CD14-positive monocyte (primary cell): ENCODE data around the gene PCF11. TPM values are rescaled to one million over a fixed set of nuclear protein-coding genes. Genes with fewer than 3 reads are reported as not detected.
A peak's percentile ranks its signal among the peaks of the same experiment; 100 is the strongest.

ENCODE experiments used
- DNase-seq, 3 donors: peaks; one replicate each; pipeline ENCODE4 v3.0.0-alpha.2; 2011 to 2022
- H2AFZ ChIP-seq: 2 replicates; pipeline ENCODE4 v1.6.0; 2012; ENCODE audit warnings: mild to moderate bottlenecking, low read depth, low read length, inconsistent platforms; ENCODE audit not compliant: insufficient read depth, poor library complexity, severe bottlenecking
- H3K27ac ChIP-seq, 2 donors: 1 replicate in 1 of 2; 2 replicates in 1 of 2; pipeline ENCODE4 v1.5.1; 2012 to 2013; ENCODE audit warnings: low read length in 2 of 2, control low read depth in 1 of 2, inconsistent platforms in 1 of 2, low read depth in 1 of 2, mild to moderate bottlenecking in 1 of 2
- H3K27me3 ChIP-seq, 2 donors: one replicate each; pipeline versions ENCODE4 v1.6.0 to v1.6.1; 2011 to 2013; ENCODE audit warnings: low read length in 2 of 2; ENCODE audit not compliant: control insufficient read depth in 2 of 2, insufficient read depth in 2 of 2
- H3K36me3 ChIP-seq, 2 donors: replicated peaks in 1 of 2; 1 replicate in 1 of 2; 2 replicates in 1 of 2; pipeline versions ENCODE4 v1.5.1 to v1.6.1; 2012 to 2013; ENCODE audit warnings: low read length in 2 of 2, control low read depth in 1 of 2, inconsistent platforms in 1 of 2, mild to moderate bottlenecking in 1 of 2; ENCODE audit not compliant: insufficient read depth in 2 of 2, control insufficient read depth in 1 of 2
- H3K4me1 ChIP-seq, 2 donors: 1 replicate in 1 of 2; 2 replicates in 1 of 2; pipeline versions ENCODE4 v1.5.1 to v1.6.1; 2012 to 2013; ENCODE audit warnings: low read length in 2 of 2, control low read depth in 1 of 2, inconsistent platforms in 1 of 2, mild to moderate bottlenecking in 1 of 2, moderate library complexity in 1 of 2; ENCODE audit not compliant: insufficient read depth in 2 of 2, control insufficient read depth in 1 of 2
- H3K4me2 ChIP-seq: replicated peaks from 2 replicates; pipeline ENCODE3; 2012; ENCODE audit warnings: low read length, moderate library complexity, mild to moderate bottlenecking; ENCODE audit not compliant: poor library complexity, severe bottlenecking; ENCODE audit errors: extremely low read depth
- H3K4me3 ChIP-seq, 3 experiments: fragments of 200-600 bp in 1 of 3; sonication (generic) in 1 of 3; replicated peaks in 1 of 3; 1 replicate in 2 of 3; 2 replicates in 1 of 3; pipeline ENCODE4 v1.5.1; 2011 to 2013; ENCODE audit warnings: low read length in 3 of 3, mild to moderate bottlenecking in 3 of 3, control low read depth in 2 of 3, low read depth in 2 of 3, inconsistent platforms in 1 of 3, moderate library complexity in 1 of 3
- H3K79me2 ChIP-seq: 2 replicates; pipeline ENCODE4 v1.6.0; 2012; ENCODE audit warnings: mild to moderate bottlenecking, control low read depth, inconsistent platforms, low read length, moderate library complexity; ENCODE audit not compliant: insufficient read depth
- H3K9ac ChIP-seq: 2 replicates; pipeline ENCODE4 v1.6.0; 2017; ENCODE audit warnings: low read length, mild to moderate bottlenecking; ENCODE audit not compliant: insufficient read depth, poor library complexity, severe bottlenecking
- H3K9me3 ChIP-seq, 2 donors: replicated peaks in 1 of 2; 1 replicate in 1 of 2; 2 replicates in 1 of 2; pipeline versions ENCODE4 v1.5.1 to v1.6.1; 2012 to 2013; ENCODE audit warnings: low read length in 2 of 2, control low read depth in 1 of 2; ENCODE audit not compliant: control insufficient read depth in 1 of 2, insufficient read depth in 1 of 2
- H4K20me1 ChIP-seq: 2 replicates; pipeline ENCODE4 v1.6.0; 2012; ENCODE audit warnings: mild to moderate bottlenecking, low read length, control low read depth, moderate library complexity; ENCODE audit not compliant: insufficient read depth
- H3K27ac Mint-ChIP-seq, 7 donors: one replicate each; pipeline ENCODE4 v1.8.0; 2020; ENCODE audit warnings: mild to moderate bottlenecking in 7 of 7, mixed read lengths in 7 of 7, moderate library complexity in 6 of 7, inconsistent platforms in 2 of 7
- H3K27me3 Mint-ChIP-seq, 3 donors: one replicate each; pipeline ENCODE4 v1.8.0; 2021 to 2022; ENCODE audit warnings: low read depth in 3 of 3, mild to moderate bottlenecking in 3 of 3, mixed read lengths in 3 of 3, moderate library complexity in 3 of 3, inconsistent platforms in 1 of 3
- H3K36me3 Mint-ChIP-seq, 2 donors: one replicate each; pipeline ENCODE4 v1.8.0; 2020; ENCODE audit warnings: mixed read lengths in 2 of 2, inconsistent platforms in 1 of 2, mild to moderate bottlenecking in 1 of 2
- H3K4me1 Mint-ChIP-seq: one replicate; pipeline ENCODE4 v1.8.0; 2020; ENCODE audit warnings: mild to moderate bottlenecking, mixed read lengths
- H3K4me3 Mint-ChIP-seq, 2 donors: one replicate each; pipeline ENCODE4 v1.8.0; 2020; ENCODE audit warnings: mild to moderate bottlenecking in 2 of 2, mixed read lengths in 2 of 2, moderate library complexity in 1 of 2
- H3K9me3 Mint-ChIP-seq, 7 donors: one replicate each; pipeline ENCODE4 v1.8.0; 2020 to 2022; ENCODE audit warnings: mixed read lengths in 7 of 7, mild to moderate bottlenecking in 6 of 7, moderate library complexity in 6 of 7, inconsistent platforms in 2 of 7
- CTCF ChIP-seq: fragments of 200-600 bp; IDR thresholded peaks from one replicate; pipeline ENCODE4 v1.8.0; 2022; ENCODE audit warnings: antibody characterized with exemption, mild to moderate bottlenecking
- WGBS: methylation state at CpG from one replicate; pipeline ENCODE4 v1.1.5; 2013; ENCODE audit warnings: missing lambda C conversion rate; ENCODE audit not compliant: insufficient coverage; 5-methylcytosine and 5-hydroxymethylcytosine counted together
- intact Hi-C, 2 donors: fragments of 100-400 bp; cut with micrococcal nuclease; formaldehyde crosslinking; loops; one replicate each; pipeline versions ENCODE4 v1.15.0 to v1.15.1; 2023
- polyA plus RNA-seq, 3 donors: library from polyadenylated mRNA; depleted of rRNA in 1 of 3; unstranded in 2 of 3; stranded (reverse) in 1 of 3; fragments of 300-500 nt in 2 of 3; fragments of >200 nt in 1 of 3; fragmentation: Illumina TruSeq in 2 of 3; gene quantifications; 1 replicate in 2 of 3; 2 replicates in 1 of 3; pipeline ENCODE4 v1.2.3, GENCODE V29; 2012 to 2021

PCF11 gene
- polyA plus RNA-seq, 3 donors, result 8.3 to 78.1 (median 15.7) TPM

GRCh38 chr11:83159902-83160865 is 3.3 kb downstream of the PCF11 start:
- H3K4me2 ChIP-seq, result peak overlapping the region; percentile 83
- H3K27ac ChIP-seq, result peak overlapping the region in 1 of 2 donors; percentile 98
- TF ChIP-seq CTCF, result no peak
- Mint-ChIP-seq H3K27ac (peak overlapping the region in 6 of 7 donors; percentile 64 to 100 (median 85)), H3K27me3 (peaks cover 0 to 1% (median 0%) of the 10 kb centered on the region in 3 donors), H3K9me3 (peaks cover 0 to 4% (median 0%) of the 10 kb centered on the region in 7 donors), H3K4me3 (peak overlapping the region; percentile 98 to 99), H3K4me1 (peaks cover 32% of the 10 kb centered on the region), H3K36me3 (peaks cover 33 to 39% of the 10 kb centered on the region in 2 donors)
- peaks cover 81% of the 10 kb centered on the region for H4K20me1 ChIP-seq
- WGBS, result 54% methylated on average over 3 of the region's 6 CpGs
- peaks cover 93% of the 10 kb centered on the region for H3K79me2 ChIP-seq
- peak overlapping the region; percentile 61 to 98 (median 89) for H3K4me3 ChIP-seq
- no peaks in the 10 kb centered on the region for H3K27me3 ChIP-seq
- intact Hi-C loops, result loop anchor here in 1 of 2 donors (5.0 kb wide), 3 partner anchors 88 to 258 kb away; partner anchors contain the start of genes CCDC90B, DDIAS, PRCP and RAB30
- no peak overlapping the region for H2AFZ ChIP-seq
- H3K9me3 ChIP-seq, result no peaks in the 10 kb centered on the region
- peak in 2 of 3 donors; percentile 32 to 34 for DNase-seq
- H3K9ac ChIP-seq, result peak overlapping the region; percentile 99
- H3K36me3 ChIP-seq, result peaks cover 21 to 29% of the 10 kb centered on the region in 2 donors
- H3K4me1 ChIP-seq, result peaks cover 30 to 52% of the 10 kb centered on the region in 2 donors

GRCh38 chr11:83161610-83162199 is 4.8 kb downstream of the PCF11 start:
- DNase-seq, result no peak
- peaks cover 96% of the 10 kb centered on the region for H4K20me1 ChIP-seq
- H3K27me3 Mint-ChIP-seq, result no peaks in the 10 kb centered on the region
- H3K27ac Mint-ChIP-seq, result peak overlapping the region; percentile 15 to 80 (median 64)
- peak overlapping the region in 1 of 2 donors; percentile 19 for H3K4me3 Mint-ChIP-seq
- H3K4me1 Mint-ChIP-seq, result peaks cover 28% of the 10 kb centered on the region
- H3K27me3 ChIP-seq, result no peaks in the 10 kb centered on the region
- no CpG with 5 or more reads among the region's 1 CpG for WGBS
- peak overlapping the region; percentile 83 for H3K4me2 ChIP-seq
- intact Hi-C loops, result no loop called here
- H3K9ac ChIP-seq, result no peak overlapping the region
- peak overlapping the region in 1 of 2 donors; percentile 34 for H3K27ac ChIP-seq
- peaks cover 0 to 4% (median 0%) of the 10 kb centered on the region in 7 donors for H3K9me3 Mint-ChIP-seq
- H3K79me2 ChIP-seq, result peaks cover 98% of the 10 kb centered on the region
- peak overlapping the region in 1 of 3 experiments; percentile 98 for H3K4me3 ChIP-seq
- H2AFZ ChIP-seq, result no peak overlapping the region
- TF ChIP-seq CTCF, result no peak
- H3K36me3 ChIP-seq, result peaks cover 37 to 44% of the 10 kb centered on the region in 2 donors
- no peaks in the 10 kb centered on the region for H3K9me3 ChIP-seq
- H3K4me1 ChIP-seq, result peaks cover 25 to 42% of the 10 kb centered on the region in 2 donors
- peaks cover 47 to 53% of the 10 kb centered on the region in 2 donors for H3K36me3 Mint-ChIP-seq
